Endothelial cell of umbilical vein (primary cell): ENCODE results near the gene TTLL4. TPM values are rescaled to one million over a fixed set of nuclear protein-coding genes. Genes with fewer than 3 reads are reported as not detected.

Experiments
- BruUV-seq: library from RNA; stranded (reverse); fragments of 400-500 nt; replicated peaks from 2 replicates; lab custom pipeline; 2021; lab: Mats Ljungman, UMichigan
- CTCF ChIA-PET: fragments of 300-600, 350-600 bp; sonication (Branson Sonifier 250); formaldehyde crosslinking; loops from one replicate; lab custom pipeline; 2021; ENCODE audit warnings: antibody characterized with exemption, inconsistent platforms; lab: Charles Lee
- POLR2A ChIA-PET: fragments of 300-600, 350-600 bp; sonication (Branson Sonifier 250); formaldehyde crosslinking; loops from one replicate; lab custom pipeline; 2021; ENCODE audit warnings: antibody characterized with exemption, inconsistent platforms; lab: Charles Lee
- DNase-seq: peaks from one replicate; pipeline ENCODE4 v3.0.0-alpha.2; 2011; ENCODE audit warnings: low read depth, low spot score
- FAIRE-seq: peaks from 2 replicates; lab custom pipeline; 2011; peaks lifted over from hg19 to GRCh38; lab: Jason Lieb, UNC
- H2AFZ ChIP-seq: 2 replicates; pipeline ENCODE4 v1.6.0; 2012; ENCODE audit warnings: low read depth, low read length, control low read depth, inconsistent platforms
- H3K27ac ChIP-seq: 2 replicates; pipeline ENCODE4 v1.5.1; 2011; ENCODE audit warnings: low read depth, mild to moderate bottlenecking, control low read depth, low read length, moderate library complexity; ENCODE audit not compliant: insufficient read depth
- H3K27me3 ChIP-seq, 2 experiments: 2 replicates each; pipeline versions ENCODE4 v1.6.0 to v1.6.1; 2011; ENCODE audit warnings: low read length in 2 of 2, mixed read lengths in 1 of 2; ENCODE audit not compliant: control insufficient read depth in 2 of 2, insufficient read depth in 2 of 2
- H3K36me3 ChIP-seq, 2 experiments: 2 replicates in 1 of 2; 3 replicates in 1 of 2; pipeline ENCODE4 v1.5.1; 2011; ENCODE audit warnings: low read length in 2 of 2, mild to moderate bottlenecking in 1 of 2, moderate library complexity in 1 of 2; ENCODE audit not compliant: control insufficient read depth in 2 of 2, insufficient read depth in 2 of 2; ENCODE audit errors: extremely low read depth in 1 of 2
- H3K4me1 ChIP-seq: 3 replicates; pipeline ENCODE4 v1.5.1; 2011; ENCODE audit warnings: mild to moderate bottlenecking, low read length; ENCODE audit not compliant: control insufficient read depth, insufficient read depth; ENCODE audit errors: extremely low read depth
- H3K4me2 ChIP-seq: 2 replicates; pipeline ENCODE4 v1.6.1; 2011; ENCODE audit warnings: low read length, control low read depth, mixed read lengths; ENCODE audit not compliant: insufficient read depth
- H3K4me3 ChIP-seq, 3 experiments: fragments of 200-600 bp in 1 of 3; sonication (generic), shearing (Covaris generic) in 1 of 3; replicated peaks in 1 of 3; 2 replicates each; pipeline ENCODE4 v1.5.1; 2011 to 2016; ENCODE audit warnings: control low read depth in 3 of 3, low read length in 3 of 3, mild to moderate bottlenecking in 2 of 3, inconsistent platforms in 1 of 3, low read depth in 1 of 3, moderate library complexity in 1 of 3; ENCODE audit not compliant: insufficient read depth in 1 of 3
- H3K79me2 ChIP-seq: 2 replicates; pipeline ENCODE4 v1.6.0; 2012; ENCODE audit warnings: low read length, inconsistent platforms; ENCODE audit not compliant: control insufficient read depth, insufficient read depth
- H3K9ac ChIP-seq: replicated peaks from 2 replicates; pipeline ENCODE3; 2011; ENCODE audit warnings: low read length, control low read depth; ENCODE audit not compliant: insufficient read depth; ENCODE audit errors: extremely low read depth
- H3K9me1 ChIP-seq: replicated peaks from 3 replicates; pipeline ENCODE4 v1.6.0; 2011; ENCODE audit warnings: mild to moderate bottlenecking, low read length; ENCODE audit not compliant: control insufficient read depth, insufficient read depth; ENCODE audit errors: extremely low read depth
- H3K9me3 ChIP-seq: replicated peaks from 2 replicates; pipeline ENCODE4 v1.5.1; 2012; ENCODE audit warnings: low read length, inconsistent platforms; ENCODE audit not compliant: control insufficient read depth, insufficient read depth
- H4K20me1 ChIP-seq: replicated peaks from 2 replicates; pipeline ENCODE3; 2011; ENCODE audit warnings: mild to moderate bottlenecking, low read length; ENCODE audit not compliant: control insufficient read depth, insufficient read depth; ENCODE audit errors: extremely low read depth
- EZH2 ChIP-seq: IDR thresholded peaks from 2 replicates; pipeline ENCODE4 v1.6.1; 2012; ENCODE audit warnings: borderline replicate concordance, low read depth, mild to moderate bottlenecking, moderate library complexity, low read length, inconsistent platforms; ENCODE audit not compliant: severe bottlenecking
- FOS ChIP-seq: IDR thresholded peaks from 2 replicates; pipeline ENCODE4 v1.6.1; 2011; ENCODE audit warnings: mild to moderate bottlenecking, low read length, moderate library complexity, borderline replicate concordance; ENCODE audit not compliant: insufficient read depth
- GATA2 ChIP-seq: IDR thresholded peaks from 2 replicates; pipeline ENCODE4 v1.7.0; 2011; ENCODE audit warnings: low read depth, mild to moderate bottlenecking, moderate library complexity, mixed read lengths, low read length; ENCODE audit not compliant: insufficient read length, insufficient read depth
- JUN ChIP-seq: IDR thresholded peaks from 2 replicates; pipeline ENCODE4 v1.6.1; 2011; ENCODE audit warnings: borderline replicate concordance, low read depth; ENCODE audit not compliant: insufficient read length, insufficient read depth
- MAX ChIP-seq: IDR thresholded peaks from 2 replicates; pipeline ENCODE4 v1.6.1; 2011; ENCODE audit not compliant: insufficient read depth, insufficient read length
- MYC ChIP-seq: IDR thresholded peaks from one replicate; pipeline ENCODE4 v1.6.1; 2011; ENCODE audit warnings: mild to moderate bottlenecking, low read depth, low read length
- POLR2A ChIP-seq: IDR thresholded peaks from 2 replicates; pipeline ENCODE4 v1.6.1; 2012; ENCODE audit warnings: low read depth, mild to moderate bottlenecking, control low read depth, low read length
- POLR2AphosphoS5 ChIP-seq: IDR thresholded peaks from 2 replicates; pipeline ENCODE4 v1.6.1; 2012; ENCODE audit warnings: low read depth, mild to moderate bottlenecking, control low read depth, low read length, moderate library complexity; ENCODE audit not compliant: insufficient read depth
- dilution Hi-C: fragments of 300-500 bp; cut with MboI; formaldehyde crosslinking; loops from one replicate; pipeline ENCODE4 v1.15.0; 2019; ENCODE audit warnings: low sequenced_read_pairs; ENCODE audit not compliant: extremely low pct_ligation_motif_present
- intact Hi-C: fragments of 100-400 bp; cut with micrococcal nuclease; formaldehyde crosslinking; loops from one replicate; pipeline ENCODE4 v1.10.0; 2022
- polyA plus RNA-seq, 4 experiments: library from polyadenylated mRNA; depleted of rRNA in 3 of 4; stranded (reverse) in 3 of 4; unstranded in 1 of 4; fragments of >200 nt; gene quantifications; 2 replicates each; pipeline versions ENCODE4 v1.2.1 to v1.2.3, GENCODE V29; 2011 to 2012; ENCODE audit warnings: missing spikeins in 1 of 4
- total RNA-seq: library from RNA; stranded (reverse); gene quantifications from 2 replicates; pipeline ENCODE4 v1.2.3, GENCODE V29; 2021
- TF ChIP-seq, protein P1 (sequence below), 2 donors: IDR thresholded peaks; 1 replicate in 1 of 2; 2 replicates in 1 of 2; pipeline ENCODE4 v1.5.1; 2011; ENCODE audit warnings: low read length in 2 of 2, mild to moderate bottlenecking in 2 of 2, moderate library complexity in 2 of 2, control low read depth in 1 of 2, inconsistent platforms in 1 of 2, low read depth in 1 of 2; ENCODE audit not compliant: insufficient read depth in 1 of 2; ENCODE audit errors: extremely low read depth in 1 of 2

Gene TTLL4
- total and polyA plus RNA-seq, 2 donors (not counting 3 experiments of a cell fraction or from before 2014, with no cell fraction given): 26.7 to 45.0 TPM

DNA sequence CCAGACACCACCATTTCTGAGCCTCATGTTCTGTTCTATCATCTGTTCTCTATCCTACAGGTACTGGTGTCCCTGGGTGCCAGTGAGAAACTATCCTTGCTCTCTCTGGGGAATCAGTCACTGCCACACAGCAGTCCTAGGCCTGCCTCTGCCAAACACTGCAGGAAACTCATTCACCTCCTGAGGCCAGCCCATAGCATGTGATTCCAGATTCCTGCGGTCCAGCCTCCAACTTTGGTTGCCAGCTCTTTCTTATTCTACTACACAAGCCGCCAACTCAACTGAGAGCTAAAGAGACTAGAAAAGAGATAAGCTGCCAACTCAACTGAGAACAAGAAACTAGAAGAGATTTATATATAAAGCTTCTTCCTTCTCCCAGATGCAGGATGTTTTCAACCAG lies 8.8 kb upstream of the TTLL4 start:
- CTCF ChIA-PET: interaction anchor here (2.4 to 3.5 kb wide), 3 partner anchors 9 to 146 kb away, joined by 16 read pairs; partner anchors contain the start of gene TTLL4
- no peaks in the 10 kb centered on the region for H4K20me1 ChIP-seq
- H3K4me1 ChIP-seq: no peaks in the 10 kb centered on the region
- no peak overlapping the region for H3K27ac ChIP-seq
- H2AFZ ChIP-seq: no peak overlapping the region
- H3K4me3 ChIP-seq: no peak overlapping the region
- dilution Hi-C loops: no loop called here
- no TSS peak for BruUV-seq
- peaks cover 0 to 6% of the 10 kb centered on the region in 2 experiments for H3K36me3 ChIP-seq
- POLR2A ChIA-PET: no interaction called here
- H3K27me3 ChIP-seq: no peaks in the 10 kb centered on the region
- no peak overlapping the region for H3K4me2 ChIP-seq
- H3K9me1 ChIP-seq: no peaks in the 10 kb centered on the region
- H3K9me3 ChIP-seq: no peaks in the 10 kb centered on the region
- no peak for DNase-seq
- no peak for FAIRE-seq
- TF ChIP-seq JUN: no peak
- no peak for TF ChIP-seq POLR2A
- TF ChIP-seq GATA2: no peak
- no peak for TF ChIP-seq MAX
- no peak for TF ChIP-seq MYC
- TF ChIP-seq FOS: no peak
- TF ChIP-seq, protein P1, sequence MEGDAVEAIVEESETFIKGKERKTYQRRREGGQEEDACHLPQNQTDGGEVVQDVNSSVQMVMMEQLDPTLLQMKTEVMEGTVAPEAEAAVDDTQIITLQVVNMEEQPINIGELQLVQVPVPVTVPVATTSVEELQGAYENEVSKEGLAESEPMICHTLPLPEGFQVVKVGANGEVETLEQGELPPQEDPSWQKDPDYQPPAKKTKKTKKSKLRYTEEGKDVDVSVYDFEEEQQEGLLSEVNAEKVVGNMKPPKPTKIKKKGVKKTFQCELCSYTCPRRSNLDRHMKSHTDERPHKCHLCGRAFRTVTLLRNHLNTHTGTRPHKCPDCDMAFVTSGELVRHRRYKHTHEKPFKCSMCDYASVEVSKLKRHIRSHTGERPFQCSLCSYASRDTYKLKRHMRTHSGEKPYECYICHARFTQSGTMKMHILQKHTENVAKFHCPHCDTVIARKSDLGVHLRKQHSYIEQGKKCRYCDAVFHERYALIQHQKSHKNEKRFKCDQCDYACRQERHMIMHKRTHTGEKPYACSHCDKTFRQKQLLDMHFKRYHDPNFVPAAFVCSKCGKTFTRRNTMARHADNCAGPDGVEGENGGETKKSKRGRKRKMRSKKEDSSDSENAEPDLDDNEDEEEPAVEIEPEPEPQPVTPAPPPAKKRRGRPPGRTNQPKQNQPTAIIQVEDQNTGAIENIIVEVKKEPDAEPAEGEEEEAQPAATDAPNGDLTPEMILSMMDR (IDR thresholded peaks at IDR 0.05; ENCODE audit: extremely low read depth in 1 of 2, insufficient read depth in 1 of 2, low read depth in 1 of 2, low read length in 2 of 2): no peak
- TF ChIP-seq EZH2: no peak
- no peak for TF ChIP-seq POLR2AphosphoS5
- H3K9ac ChIP-seq: no peak overlapping the region
- no peaks in the 10 kb centered on the region for H3K79me2 ChIP-seq
- intact Hi-C loops: no loop called here
